Fibroblast of lung (primary cell): ENCODE data around the gene MACROD1. TPM values are rescaled to one million over a fixed set of nuclear protein-coding genes. Genes with fewer than 3 reads are reported as not detected.

Experiments used
- DNase-seq, 2 donors: peaks; one replicate each; pipeline versions ENCODE4 v3.0.0 to v3.0.0-alpha.2; 2010; ENCODE audit warnings: low read depth in 2 of 2
- H2AFZ ChIP-seq: 2 replicates; pipeline ENCODE4 v1.5.1; 2012; ENCODE audit warnings: low read length, control low read depth, inconsistent platforms
- H3K27ac ChIP-seq: 2 replicates; pipeline ENCODE4 v1.5.1; 2011; ENCODE audit warnings: low read length, control low read depth; ENCODE audit not compliant: insufficient read depth
- H3K27me3 ChIP-seq: 2 replicates; pipeline ENCODE4 v1.5.1; 2011; ENCODE audit warnings: mild to moderate bottlenecking, low read length; ENCODE audit not compliant: control insufficient read depth, insufficient read depth
- H3K36me3 ChIP-seq: 2 replicates; pipeline ENCODE4 v1.5.1; 2011; ENCODE audit warnings: low read length; ENCODE audit not compliant: control insufficient read depth, insufficient read depth
- H3K4me1 ChIP-seq: 2 replicates; pipeline ENCODE4 v1.5.1; 2011; ENCODE audit warnings: low read length; ENCODE audit not compliant: control insufficient read depth, insufficient read depth; ENCODE audit errors: extremely low read depth
- H3K4me2 ChIP-seq: 2 replicates; pipeline ENCODE4 v1.5.1; 2011; ENCODE audit warnings: low read length, control low read depth; ENCODE audit not compliant: insufficient read depth; ENCODE audit errors: extremely low read depth
- H3K4me3 ChIP-seq, 4 experiments: fragments of 200-600 bp in 1 of 4; sonication (generic) in 1 of 4; replicated peaks in 1 of 4; 2 replicates each; pipeline ENCODE4 v1.5.1; 2011 to 2016; ENCODE audit warnings: low read length in 4 of 4, low read depth in 3 of 4, mild to moderate bottlenecking in 3 of 4, control low read depth in 2 of 4, inconsistent platforms in 1 of 4, mixed read lengths in 1 of 4; ENCODE audit not compliant: insufficient read depth in 1 of 4; ENCODE audit errors: control extremely low read depth in 1 of 4
- H3K79me2 ChIP-seq: 2 replicates; pipeline ENCODE4 v1.5.1; 2012; ENCODE audit warnings: mild to moderate bottlenecking, low read length, inconsistent platforms; ENCODE audit not compliant: control insufficient read depth, insufficient read depth
- H3K9ac ChIP-seq: 2 replicates; pipeline ENCODE4 v1.5.1; 2011; ENCODE audit warnings: mild to moderate bottlenecking, low read length, control low read depth; ENCODE audit not compliant: insufficient read depth
- H3K9me3 ChIP-seq: 2 replicates; pipeline ENCODE4 v1.5.1; 2012; ENCODE audit warnings: low read depth, low read length; ENCODE audit not compliant: control insufficient read depth, insufficient read depth
- H4K20me1 ChIP-seq: 2 replicates; pipeline ENCODE4 v1.5.1; 2011; ENCODE audit warnings: low read length; ENCODE audit not compliant: control insufficient read depth, insufficient read depth; ENCODE audit errors: extremely low read depth
- EZH2 ChIP-seq: IDR thresholded peaks from 2 replicates; pipeline ENCODE4 v1.5.1; 2012; ENCODE audit warnings: low read length, control low read depth, mild to moderate bottlenecking; ENCODE audit errors: missing control alignments
- polyA plus RNA-seq, 2 donors: library from polyadenylated mRNA; depleted of rRNA in 1 of 2; stranded (reverse) in 1 of 2; unstranded in 1 of 2; fragments of >200 nt; gene quantifications; 2 replicates each; pipeline ENCODE4 v1.2.1, GENCODE V29; 2011 to 2012; ENCODE audit warnings: missing spikeins in 1 of 2
- total RNA-seq: library from RNA; depleted of rRNA; stranded (reverse); fragments of >200 nt; gene quantifications from 2 replicates; pipeline ENCODE4 v1.2.1, GENCODE V29; 2014
- TF ChIP-seq, protein P1 (sequence below), 2 donors: IDR thresholded peaks in 1 of 2; conservative IDR thresholded peaks in 1 of 2; 1 replicate in 1 of 2; 2 replicates in 1 of 2; pipeline ENCODE4 v1.5.1; 2011 to 2012; ENCODE audit warnings: low read length in 2 of 2, control low read depth in 1 of 2, inconsistent platforms in 1 of 2, low read depth in 1 of 2, mild to moderate bottlenecking in 1 of 2

The MACROD1 gene
- total and polyA plus RNA-seq, 2 donors (not counting 1 experiment from before 2014, with no cell fraction given), result 8.8 to 24.8 TPM

GRCh38 chr11:64107303-64107702 is 58.6 kb downstream of the MACROD1 start:
- Histone ChIP-seq H3K27me3 (no peaks in the 10 kb centered on the region), H2AFZ (no peak overlapping the region), H4K20me1 (no peaks in the 10 kb centered on the region), H3K9me3 (no peaks in the 10 kb centered on the region), H3K4me3 (no peak overlapping the region), H3K4me2 (no peak overlapping the region), H3K27ac (no peak overlapping the region), H3K79me2 (no peaks in the 10 kb centered on the region), H3K9ac (no peak overlapping the region), H3K36me3 (no peaks in the 10 kb centered on the region), H3K4me1 (no peaks in the 10 kb centered on the region)
- TF ChIP-seq, protein P1, sequence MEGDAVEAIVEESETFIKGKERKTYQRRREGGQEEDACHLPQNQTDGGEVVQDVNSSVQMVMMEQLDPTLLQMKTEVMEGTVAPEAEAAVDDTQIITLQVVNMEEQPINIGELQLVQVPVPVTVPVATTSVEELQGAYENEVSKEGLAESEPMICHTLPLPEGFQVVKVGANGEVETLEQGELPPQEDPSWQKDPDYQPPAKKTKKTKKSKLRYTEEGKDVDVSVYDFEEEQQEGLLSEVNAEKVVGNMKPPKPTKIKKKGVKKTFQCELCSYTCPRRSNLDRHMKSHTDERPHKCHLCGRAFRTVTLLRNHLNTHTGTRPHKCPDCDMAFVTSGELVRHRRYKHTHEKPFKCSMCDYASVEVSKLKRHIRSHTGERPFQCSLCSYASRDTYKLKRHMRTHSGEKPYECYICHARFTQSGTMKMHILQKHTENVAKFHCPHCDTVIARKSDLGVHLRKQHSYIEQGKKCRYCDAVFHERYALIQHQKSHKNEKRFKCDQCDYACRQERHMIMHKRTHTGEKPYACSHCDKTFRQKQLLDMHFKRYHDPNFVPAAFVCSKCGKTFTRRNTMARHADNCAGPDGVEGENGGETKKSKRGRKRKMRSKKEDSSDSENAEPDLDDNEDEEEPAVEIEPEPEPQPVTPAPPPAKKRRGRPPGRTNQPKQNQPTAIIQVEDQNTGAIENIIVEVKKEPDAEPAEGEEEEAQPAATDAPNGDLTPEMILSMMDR (conservative IDR thresholded peaks at IDR 0.05 in 1 of 2, IDR thresholded peaks at IDR 0.05 in 1 of 2; ENCODE audit: low read depth in 1 of 2, low read length in 2 of 2), result no peak
- TF ChIP-seq EZH2, result no peak
- no peak for DNase-seq

DNA sequence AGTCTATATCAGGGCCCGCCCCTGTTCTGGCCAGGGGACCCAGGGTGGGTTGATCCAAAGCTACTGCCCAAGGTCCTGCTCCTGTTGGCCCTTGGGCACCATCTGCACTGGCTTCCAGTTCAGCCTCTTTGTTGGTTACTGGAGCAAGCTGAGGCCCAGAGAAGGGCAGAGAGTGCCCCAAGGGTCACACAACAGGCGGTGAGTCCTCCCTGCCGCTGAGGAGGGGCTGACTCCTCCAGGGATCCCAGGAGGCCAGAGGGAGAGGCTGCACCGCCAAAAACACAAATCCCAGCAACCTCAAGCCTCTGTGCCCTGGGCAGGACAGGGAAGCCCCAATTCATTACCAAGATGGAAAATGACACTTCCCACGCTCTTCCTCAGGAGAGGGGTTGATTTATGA is 61.3 kb downstream of the MACROD1 start:
- Histone ChIP-seq H3K27ac (no peak overlapping the region), H3K36me3 (no peaks in the 10 kb centered on the region), H3K4me2 (no peak overlapping the region), H4K20me1 (no peaks in the 10 kb centered on the region), H3K27me3 (no peaks in the 10 kb centered on the region), H2AFZ (no peak overlapping the region), H3K4me1 (no peaks in the 10 kb centered on the region), H3K9me3 (no peaks in the 10 kb centered on the region), H3K4me3 (no peak overlapping the region), H3K79me2 (no peaks in the 10 kb centered on the region), H3K9ac (no peak overlapping the region)
- no peak for DNase-seq
- TF ChIP-seq, protein P1 (conservative IDR thresholded peaks at IDR 0.05 in 1 of 2, IDR thresholded peaks at IDR 0.05 in 1 of 2; ENCODE audit: low read depth in 1 of 2, low read length in 2 of 2), result no peak
- no peak for TF ChIP-seq EZH2

GRCh38 chr11:64103277-64103985 is 62.5 kb downstream of the MACROD1 start:
- H3K36me3 ChIP-seq, result no peaks in the 10 kb centered on the region
- no peaks in the 10 kb centered on the region for H3K4me1 ChIP-seq
- no peaks in the 10 kb centered on the region for H3K27me3 ChIP-seq
- no peak overlapping the region for H3K9ac ChIP-seq
- H3K4me2 ChIP-seq, result no peak overlapping the region
- no peak overlapping the region for H3K27ac ChIP-seq
- H3K9me3 ChIP-seq, result no peaks in the 10 kb centered on the region
- H3K79me2 ChIP-seq, result no peaks in the 10 kb centered on the region
- no peaks in the 10 kb centered on the region for H4K20me1 ChIP-seq
- no peak for DNase-seq
- H3K4me3 ChIP-seq, result no peak overlapping the region
- TF ChIP-seq EZH2, result no peak
- TF ChIP-seq, protein P1 (conservative IDR thresholded peaks at IDR 0.05 in 1 of 2, IDR thresholded peaks at IDR 0.05 in 1 of 2; ENCODE audit: low read depth in 1 of 2, low read length in 2 of 2), result no peak
- H2AFZ ChIP-seq, result no peak overlapping the region
